GM19452 (cell line): Measurements from ENCODE around the gene PPP1R27.
A peak's percentile ranks its signal among the peaks of the same experiment; 100 is the strongest.
"Not testable (repeated sequence)": the region's sequence is repeated elsewhere in the genome, so short reads cannot be mapped to it uniquely, and the experiment has no call there.

ENCODE experiments used
- ATAC-seq: cut with Tn5 transposase; IDR thresholded peaks from one replicate; pipeline ENCODE4 v1.9.1; 2021; ENCODE audit not compliant: unreplicated experiment

Gene PPP1R27

GRCh38 chr17:81842378-81842724 lies 7.5 kb upstream of the PPP1R27 start:
- ATAC-seq: no peak

GRCh38 chr17:81841866-81842265 lies 7.0 kb upstream of the PPP1R27 start:
- ATAC-seq: no peak

GRCh38 chr17:81840826-81841778 lies 6.3 kb upstream of the PPP1R27 start:
- ATAC-seq: no peak

GRCh38 chr17:81840059-81840458 lies 5.2 kb upstream of the PPP1R27 start:
- not testable (repeated sequence) for ATAC-seq

- no peak for ATAC-seq
Measured at GRCh38 chr17:81839301-81839700, 4.5 kb upstream of the PPP1R27 start.

- ATAC-seq: no peak
Measured at GRCh38 chr17:81838753-81839255, 4.0 kb upstream of the PPP1R27 start.

- ATAC-seq: no peak
Measured at GRCh38 chr17:81837641-81838040, 2.8 kb upstream of the PPP1R27 start.

- ATAC-seq: no peak
Measured at GRCh38 chr17:81833921-81834830, 674 bp downstream of the PPP1R27 start.

- ATAC-seq: peak; percentile 66
Measured at GRCh38 chr17:81833160-81833920, 1.5 kb downstream of the PPP1R27 start, which contains the start of gene MCRIP1. MCRIP1 (minus strand) TSS chr17:81833291; CDS start chr17:81824506, 8,785 bp downstream.

GRCh38 chr17:81832608-81833159 lies 2.2 kb downstream of the PPP1R27 start:
- peak; percentile 23 for ATAC-seq

GRCh38 chr17:81831957-81832607 lies 2.8 kb downstream of the PPP1R27 start:
- no peak for ATAC-seq

- no peak for ATAC-seq
Measured at GRCh38 chr17:81831563-81831956, 3.3 kb downstream of the PPP1R27 start.

- ATAC-seq: no peak
Measured at GRCh38 chr17:81829858-81830257, 5.0 kb downstream of the PPP1R27 start.

GRCh38 chr17:81828656-81829055 lies 6.2 kb downstream of the PPP1R27 start:
- ATAC-seq: no peak

GRCh38 chr17:81825841-81826466 lies 8.9 kb downstream of the PPP1R27 start:
- no peak for ATAC-seq

- ATAC-seq: no peak
Measured at GRCh38 chr17:81824595-81824994, 10.3 kb downstream of the PPP1R27 start.

- ATAC-seq: no peak
Measured at GRCh38 chr17:81823820-81824550, 10.9 kb downstream of the PPP1R27 start.

- no peak for ATAC-seq
Measured at GRCh38 chr17:81822996-81823819, 11.6 kb downstream of the PPP1R27 start.
